B cell (primary cell): ENCODE results near the gene PDLIM5.

Experiments
- CTCF ChIP-seq: fragments of 200-600 bp; IDR thresholded peaks from one replicate; pipeline ENCODE4 v1.8.0; 2022; ENCODE audit warnings: antibody characterized with exemption, mild to moderate bottlenecking
- EZH2 ChIP-seq: IDR thresholded peaks from 2 replicates; pipeline ENCODE4 v1.6.1; 2012; ENCODE audit warnings: borderline replicate concordance, low read depth, mild to moderate bottlenecking, moderate library complexity, low read length; ENCODE audit not compliant: insufficient read depth, poor library complexity, severe bottlenecking

GRCh38 chr4:94412658-94413038 is 39.1 kb upstream of the PDLIM5 start:
- TF ChIP-seq EZH2 (no peak), CTCF (no peak)
